Keratinocyte (primary cell): ENCODE results near the gene TMEM167A. TPM values are rescaled to one million over a fixed set of nuclear protein-coding genes. Genes with fewer than 3 reads are reported as not detected.

Experiments used
- DNase-seq: peaks from one replicate; pipeline ENCODE4 v3.0.0-alpha.2; 2011; ENCODE audit warnings: low read depth, missing footprints, low spot score
- FAIRE-seq: peaks from 2 replicates; lab custom pipeline; 2011; peaks lifted over from hg19 to GRCh38; lab: Jason Lieb, UNC
- H2AFZ ChIP-seq: 2 replicates; pipeline ENCODE4 v1.6.0; 2012; ENCODE audit warnings: low read length, control low read depth, inconsistent platforms; ENCODE audit not compliant: control insufficient read depth
- H3K27ac ChIP-seq: 2 replicates; pipeline ENCODE4 v1.5.1; 2011; ENCODE audit warnings: low read length; ENCODE audit not compliant: control insufficient read depth, insufficient read depth
- H3K27me3 ChIP-seq: 3 replicates; pipeline ENCODE4 v1.6.0; 2011; ENCODE audit warnings: low read length; ENCODE audit not compliant: control insufficient read depth, insufficient read depth; ENCODE audit errors: extremely low read depth
- H3K36me3 ChIP-seq, 2 experiments: 2 replicates in 1 of 2; 3 replicates in 1 of 2; pipeline ENCODE4 v1.5.1; 2011; ENCODE audit warnings: low read length in 2 of 2, mild to moderate bottlenecking in 1 of 2; ENCODE audit not compliant: control insufficient read depth in 2 of 2, insufficient read depth in 2 of 2; ENCODE audit errors: extremely low read depth in 1 of 2
- H3K4me1 ChIP-seq: 3 replicates; pipeline ENCODE4 v1.5.1; 2011; ENCODE audit warnings: low read length; ENCODE audit not compliant: control insufficient read depth, insufficient read depth; ENCODE audit errors: extremely low read depth
- H3K4me2 ChIP-seq: 3 replicates; pipeline ENCODE4 v1.6.0; 2011; ENCODE audit warnings: low read depth, low read length; ENCODE audit not compliant: control insufficient read depth, insufficient read depth; ENCODE audit errors: extremely low read depth
- H3K4me3 ChIP-seq, 3 experiments: fragments of 200-600 bp in 1 of 3; sonication (generic) in 1 of 3; 2 replicates in 2 of 3; 3 replicates in 1 of 3; pipeline ENCODE4 v1.5.1; 2011 to 2016; ENCODE audit warnings: low read length in 3 of 3, mild to moderate bottlenecking in 3 of 3, control low read depth in 2 of 3, inconsistent platforms in 1 of 3, low read depth in 1 of 3, mixed read lengths in 1 of 3, mixed run types in 1 of 3, moderate library complexity in 1 of 3; ENCODE audit not compliant: control insufficient read depth in 2 of 3, insufficient read depth in 2 of 3; ENCODE audit errors: extremely low read depth in 1 of 3
- H3K79me2 ChIP-seq: 2 replicates; pipeline ENCODE4 v1.6.0; 2012; ENCODE audit warnings: low read length; ENCODE audit not compliant: control insufficient read depth, insufficient read depth
- H3K9ac ChIP-seq: 3 replicates; pipeline ENCODE4 v1.6.0; 2011; ENCODE audit warnings: low read length; ENCODE audit not compliant: control insufficient read depth, insufficient read depth; ENCODE audit errors: extremely low read depth
- H3K9me1 ChIP-seq: 3 replicates; pipeline ENCODE4 v1.6.0; 2011; ENCODE audit warnings: low read length; ENCODE audit not compliant: control insufficient read depth, insufficient read depth; ENCODE audit errors: extremely low read depth
- H3K9me3 ChIP-seq: 2 replicates; pipeline ENCODE4 v1.5.1; 2012; ENCODE audit warnings: low read depth, low read length; ENCODE audit not compliant: control insufficient read depth
- H4K20me1 ChIP-seq: 3 replicates; pipeline ENCODE4 v1.6.0; 2011; ENCODE audit warnings: low read length; ENCODE audit not compliant: control insufficient read depth, insufficient read depth; ENCODE audit errors: extremely low read depth
- EZH2 ChIP-seq: IDR thresholded peaks from one replicate; pipeline ENCODE4 v1.6.1; 2012; ENCODE audit warnings: inconsistent platforms, mild to moderate bottlenecking, low read length, moderate library complexity
- dilution Hi-C: fragments of 300-500 bp; cut with MboI; formaldehyde crosslinking; loops from one replicate; pipeline ENCODE4 v1.7.0; 2020; ENCODE audit warnings: low sequenced_read_pairs; ENCODE audit not compliant: extremely low pct_ligation_motif_present
- polyA plus RNA-seq, 5 experiments: library from polyadenylated mRNA; depleted of rRNA in 3 of 5; stranded (reverse) in 3 of 5; stranded (forward) in 1 of 5; unstranded in 1 of 5; fragments of >200 nt; gene quantifications; 1 replicate in 1 of 5; 2 replicates in 3 of 5; 3 replicates in 1 of 5; pipeline versions ENCODE4 v1.2.1 to v1.2.3, GENCODE V29; 2011 to 2012; ENCODE audit warnings: missing spikeins in 2 of 5, low read depth in 1 of 5, low replicate concordance in 1 of 5
- TF ChIP-seq, protein P1 (sequence below), 3 experiments: IDR thresholded peaks in 1 of 3; conservative IDR thresholded peaks in 1 of 3; optimal IDR thresholded peaks in 1 of 3; 2 replicates in 2 of 3; 3 replicates in 1 of 3; pipeline versions ENCODE3 to v1.5.1; 2011; ENCODE audit warnings: low read length in 3 of 3, mild to moderate bottlenecking in 3 of 3, moderate library complexity in 2 of 3, control low read depth in 1 of 3, inconsistent platforms in 1 of 3; ENCODE audit not compliant: insufficient read depth in 2 of 3; ENCODE audit errors: extremely low read depth in 1 of 3

Gene TMEM167A
- polyA plus RNA-seq, 1 donor (not counting 4 experiments of a cell fraction or from before 2014, with no cell fraction given): 97.6 TPM

GRCh38 chr5:83118976-83119375, 41.8 kb upstream of the TMEM167A start:
- Histone ChIP-seq H3K4me3 (no peak overlapping the region), H3K27ac (no peak overlapping the region), H3K9me1 (no peaks in the 10 kb centered on the region), H3K9me3 (peaks cover 2% of the 10 kb centered on the region), H3K27me3 (no peaks in the 10 kb centered on the region), H3K79me2 (no peaks in the 10 kb centered on the region), H3K4me1 (no peaks in the 10 kb centered on the region), H3K36me3 (no peaks in the 10 kb centered on the region), H3K4me2 (no peak overlapping the region), H3K9ac (no peak overlapping the region), H2AFZ (no peak overlapping the region), H4K20me1 (no peaks in the 10 kb centered on the region)
- no peak for DNase-seq
- no peak for FAIRE-seq
- TF ChIP-seq, protein P1, sequence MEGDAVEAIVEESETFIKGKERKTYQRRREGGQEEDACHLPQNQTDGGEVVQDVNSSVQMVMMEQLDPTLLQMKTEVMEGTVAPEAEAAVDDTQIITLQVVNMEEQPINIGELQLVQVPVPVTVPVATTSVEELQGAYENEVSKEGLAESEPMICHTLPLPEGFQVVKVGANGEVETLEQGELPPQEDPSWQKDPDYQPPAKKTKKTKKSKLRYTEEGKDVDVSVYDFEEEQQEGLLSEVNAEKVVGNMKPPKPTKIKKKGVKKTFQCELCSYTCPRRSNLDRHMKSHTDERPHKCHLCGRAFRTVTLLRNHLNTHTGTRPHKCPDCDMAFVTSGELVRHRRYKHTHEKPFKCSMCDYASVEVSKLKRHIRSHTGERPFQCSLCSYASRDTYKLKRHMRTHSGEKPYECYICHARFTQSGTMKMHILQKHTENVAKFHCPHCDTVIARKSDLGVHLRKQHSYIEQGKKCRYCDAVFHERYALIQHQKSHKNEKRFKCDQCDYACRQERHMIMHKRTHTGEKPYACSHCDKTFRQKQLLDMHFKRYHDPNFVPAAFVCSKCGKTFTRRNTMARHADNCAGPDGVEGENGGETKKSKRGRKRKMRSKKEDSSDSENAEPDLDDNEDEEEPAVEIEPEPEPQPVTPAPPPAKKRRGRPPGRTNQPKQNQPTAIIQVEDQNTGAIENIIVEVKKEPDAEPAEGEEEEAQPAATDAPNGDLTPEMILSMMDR (optimal IDR thresholded peaks at IDR 0.05 in 1 of 3, IDR thresholded peaks at IDR 0.05 in 1 of 3, conservative IDR thresholded peaks at IDR 0.05 in 1 of 3; ENCODE audit: extremely low read depth in 1 of 3, insufficient read depth in 2 of 3, low read length in 3 of 3): no peak
- TF ChIP-seq EZH2: no peak
- dilution Hi-C loops: no loop called here

GRCh38 chr5:83118471-83118870, 41.3 kb upstream of the TMEM167A start:
- H3K9me3 ChIP-seq: peaks cover 2% of the 10 kb centered on the region
- H3K36me3 ChIP-seq: no peaks in the 10 kb centered on the region
- H3K4me2 ChIP-seq: no peak overlapping the region
- no peak overlapping the region for H3K27ac ChIP-seq
- no peaks in the 10 kb centered on the region for H3K79me2 ChIP-seq
- dilution Hi-C loops: no loop called here
- DNase-seq (no peak), FAIRE-seq (peak; percentile 17)
- no peaks in the 10 kb centered on the region for H4K20me1 ChIP-seq
- no peak overlapping the region for H3K4me3 ChIP-seq
- no peak overlapping the region for H2AFZ ChIP-seq
- no peaks in the 10 kb centered on the region for H3K9me1 ChIP-seq
- H3K4me1 ChIP-seq: no peaks in the 10 kb centered on the region
- no peaks in the 10 kb centered on the region for H3K27me3 ChIP-seq
- TF ChIP-seq EZH2: no peak
- TF ChIP-seq, protein P1 (optimal IDR thresholded peaks at IDR 0.05 in 1 of 3, IDR thresholded peaks at IDR 0.05 in 1 of 3, conservative IDR thresholded peaks at IDR 0.05 in 1 of 3; ENCODE audit: extremely low read depth in 1 of 3, insufficient read depth in 2 of 3, low read length in 3 of 3): no peak
- H3K9ac ChIP-seq: no peak overlapping the region
